ENCODE results near the gene HTRA3.
A peak's percentile ranks its signal among the peaks of the same experiment; 100 is the strongest.

HTRA3 gene

GRCh38 chr4:8303081-8303480 lies 33.5 kb downstream of the HTRA3 start:
- no CpG with 5 or more reads among the region's 4 CpGs for WGBS (ENCODE audit: extremely low coverage, insufficient coverage, low lambda C conversion rate)
- Histone ChIP-seq H3K9ac (ENCODE audit: low read length) (no peak overlapping the region), H4K5ac (ENCODE audit: low read length) (no peak overlapping the region), H3K4me3 (ENCODE audit: low read length) (no peak overlapping the region), H2AK5ac (ENCODE audit: low read length) (no peak overlapping the region), H2BK120ac (ENCODE audit: low read depth, low read length) (no peak overlapping the region), H3K36me3 (ENCODE audit: control insufficient read depth, insufficient read depth, low read length) (no peaks in the 10 kb centered on the region), H3K56ac (ENCODE audit: low read length) (no peak overlapping the region), H3K23ac (ENCODE audit: low read length) (no peak overlapping the region), H3K79me1 (ENCODE audit: low read length) (no peaks in the 10 kb centered on the region), H2BK5ac (ENCODE audit: low read length) (no peak overlapping the region), H4K8ac (ENCODE audit: low read depth, low read length) (no peak overlapping the region), H3K4ac (ENCODE audit: low read depth, low read length) (no peak overlapping the region), H3K18ac (ENCODE audit: low read length) (no peak overlapping the region), H2BK15ac (replicated peaks; ENCODE audit: low read depth) (no peak overlapping the region), H3K27ac (ENCODE audit: low read depth, low read length) (no peak overlapping the region), H3K79me2 (ENCODE audit: control insufficient read depth, insufficient read depth, low read length) (no peaks in the 10 kb centered on the region), H3K4me2 (ENCODE audit: low read length) (no peak overlapping the region), H3K4me1 (ENCODE audit: control insufficient read depth, low read depth, low read length) (no peaks in the 10 kb centered on the region), H3K27me3 (ENCODE audit: insufficient read depth, low read length, poor library complexity) (no peaks in the 10 kb centered on the region)
- no peak for DNase-seq

GRCh38 chr4:8303485-8304281 lies 34.1 kb downstream of the HTRA3 start:
- Histone ChIP-seq H2AK5ac (ENCODE audit: low read length) (no peak overlapping the region), H3K36me3 (ENCODE audit: control insufficient read depth, insufficient read depth, low read length) (no peaks in the 10 kb centered on the region), H3K23ac (ENCODE audit: low read length) (no peak overlapping the region), H3K79me2 (ENCODE audit: control insufficient read depth, insufficient read depth, low read length) (no peaks in the 10 kb centered on the region), H3K56ac (ENCODE audit: low read length) (no peak overlapping the region), H3K4me2 (ENCODE audit: low read length) (no peak overlapping the region), H2BK5ac (ENCODE audit: low read length) (no peak overlapping the region), H4K5ac (ENCODE audit: low read length) (no peak overlapping the region), H3K4me1 (ENCODE audit: control insufficient read depth, low read depth, low read length) (no peaks in the 10 kb centered on the region), H3K18ac (ENCODE audit: low read length) (no peak overlapping the region), H3K4ac (ENCODE audit: low read depth, low read length) (no peak overlapping the region), H2BK15ac (replicated peaks; ENCODE audit: low read depth) (no peak overlapping the region), H3K9ac (ENCODE audit: low read length) (no peak overlapping the region), H3K4me3 (ENCODE audit: low read length) (no peak overlapping the region), H2BK120ac (ENCODE audit: low read depth, low read length) (no peak overlapping the region), H3K79me1 (ENCODE audit: low read length) (no peaks in the 10 kb centered on the region), H4K8ac (ENCODE audit: low read depth, low read length) (no peak overlapping the region), H3K27me3 (ENCODE audit: insufficient read depth, low read length, poor library complexity) (no peaks in the 10 kb centered on the region), H3K27ac (ENCODE audit: low read depth, low read length) (no peak overlapping the region)
- no CpG with 5 or more reads among the region's 13 CpGs for whole genome bisulfite sequencing (ENCODE audit: extremely low coverage, insufficient coverage, low lambda C conversion rate)
- DNase-seq, result peak; percentile 48

- H3K18ac ChIP-seq (ENCODE audit: low read length), result no peak overlapping the region
- H3K4me3 ChIP-seq (ENCODE audit: low read length), result no peak overlapping the region
- H3K9ac ChIP-seq (ENCODE audit: low read length), result no peak overlapping the region
- H2BK5ac ChIP-seq (ENCODE audit: low read length), result no peak overlapping the region
- no peak overlapping the region for H2BK15ac ChIP-seq (replicated peaks; ENCODE audit: low read depth)
- H3K4ac ChIP-seq (ENCODE audit: low read depth, low read length), result no peak overlapping the region
- H3K4me1 ChIP-seq (ENCODE audit: control insufficient read depth, low read depth, low read length), result no peaks in the 10 kb centered on the region
- no peak for DNase-seq
- WGBS (ENCODE audit: extremely low coverage, insufficient coverage, low lambda C conversion rate), result no CpG with 5 or more reads among the region's 14 CpGs
- H2AK5ac ChIP-seq (ENCODE audit: low read length), result no peak overlapping the region
- H3K56ac ChIP-seq (ENCODE audit: low read length), result no peak overlapping the region
- no peak overlapping the region for H4K5ac ChIP-seq (ENCODE audit: low read length)
- no peaks in the 10 kb centered on the region for H3K79me2 ChIP-seq (ENCODE audit: control insufficient read depth, insufficient read depth, low read length)
- no peak overlapping the region for H4K8ac ChIP-seq (ENCODE audit: low read depth, low read length)
- no peak overlapping the region for H3K4me2 ChIP-seq (ENCODE audit: low read length)
- H2BK120ac ChIP-seq (ENCODE audit: low read depth, low read length), result no peak overlapping the region
- H3K27me3 ChIP-seq (ENCODE audit: insufficient read depth, low read length, poor library complexity), result no peaks in the 10 kb centered on the region
- no peak overlapping the region for H3K27ac ChIP-seq (ENCODE audit: low read depth, low read length)
- no peak overlapping the region for H3K23ac ChIP-seq (ENCODE audit: low read length)
- no peaks in the 10 kb centered on the region for H3K36me3 ChIP-seq (ENCODE audit: control insufficient read depth, insufficient read depth, low read length)
- H3K79me1 ChIP-seq (ENCODE audit: low read length), result no peaks in the 10 kb centered on the region
Measured at GRCh38 chr4:8304827-8305695, 35.5 kb downstream of the HTRA3 start.

GRCh38 chr4:8305851-8306471 lies 36.4 kb downstream of the HTRA3 start:
- no peaks in the 10 kb centered on the region for H3K79me1 ChIP-seq (ENCODE audit: low read length)
- H3K56ac ChIP-seq (ENCODE audit: low read length), result no peak overlapping the region
- no peak overlapping the region for H2BK120ac ChIP-seq (ENCODE audit: low read depth, low read length)
- H2BK15ac ChIP-seq (replicated peaks; ENCODE audit: low read depth), result no peak overlapping the region
- no peak overlapping the region for H3K4me2 ChIP-seq (ENCODE audit: low read length)
- H2BK5ac ChIP-seq (ENCODE audit: low read length), result no peak overlapping the region
- no peaks in the 10 kb centered on the region for H3K27me3 ChIP-seq (ENCODE audit: insufficient read depth, low read length, poor library complexity)
- no peaks in the 10 kb centered on the region for H3K4me1 ChIP-seq (ENCODE audit: control insufficient read depth, low read depth, low read length)
- H2AK5ac ChIP-seq (ENCODE audit: low read length), result no peak overlapping the region
- no peak overlapping the region for H3K4me3 ChIP-seq (ENCODE audit: low read length)
- H3K18ac ChIP-seq (ENCODE audit: low read length), result no peak overlapping the region
- no CpG with 5 or more reads among the region's 35 CpGs for WGBS (ENCODE audit: extremely low coverage, insufficient coverage, low lambda C conversion rate)
- no peaks in the 10 kb centered on the region for H3K36me3 ChIP-seq (ENCODE audit: control insufficient read depth, insufficient read depth, low read length)
- H3K27ac ChIP-seq (ENCODE audit: low read depth, low read length), result no peak overlapping the region
- no peak overlapping the region for H4K8ac ChIP-seq (ENCODE audit: low read depth, low read length)
- no peak overlapping the region for H3K23ac ChIP-seq (ENCODE audit: low read length)
- no peak overlapping the region for H4K5ac ChIP-seq (ENCODE audit: low read length)
- H3K9ac ChIP-seq (ENCODE audit: low read length), result no peak overlapping the region
- DNase-seq, result no peak
- H3K4ac ChIP-seq (ENCODE audit: low read depth, low read length), result no peak overlapping the region
- no peaks in the 10 kb centered on the region for H3K79me2 ChIP-seq (ENCODE audit: control insufficient read depth, insufficient read depth, low read length)

GRCh38 chr4:8306511-8307021 lies 37.0 kb downstream of the HTRA3 start:
- Histone ChIP-seq H3K27ac (ENCODE audit: low read depth, low read length) (no peak overlapping the region), H3K36me3 (ENCODE audit: control insufficient read depth, insufficient read depth, low read length) (no peaks in the 10 kb centered on the region), H3K56ac (ENCODE audit: low read length) (no peak overlapping the region), H3K4me3 (ENCODE audit: low read length) (no peak overlapping the region), H3K79me2 (ENCODE audit: control insufficient read depth, insufficient read depth, low read length) (no peaks in the 10 kb centered on the region), H4K8ac (ENCODE audit: low read depth, low read length) (no peak overlapping the region), H4K5ac (ENCODE audit: low read length) (no peak overlapping the region), H3K9ac (ENCODE audit: low read length) (no peak overlapping the region), H3K18ac (ENCODE audit: low read length) (no peak overlapping the region), H3K4me2 (ENCODE audit: low read length) (no peak overlapping the region), H2BK15ac (replicated peaks; ENCODE audit: low read depth) (no peak overlapping the region), H3K4me1 (ENCODE audit: control insufficient read depth, low read depth, low read length) (no peaks in the 10 kb centered on the region), H2BK120ac (ENCODE audit: low read depth, low read length) (no peak overlapping the region), H3K79me1 (ENCODE audit: low read length) (no peaks in the 10 kb centered on the region), H3K23ac (ENCODE audit: low read length) (no peak overlapping the region), H3K4ac (ENCODE audit: low read depth, low read length) (no peak overlapping the region), H2AK5ac (ENCODE audit: low read length) (no peak overlapping the region), H3K27me3 (ENCODE audit: insufficient read depth, low read length, poor library complexity) (no peaks in the 10 kb centered on the region), H2BK5ac (ENCODE audit: low read length) (no peak overlapping the region)
- no CpG with 5 or more reads among the region's 16 CpGs for WGBS (ENCODE audit: extremely low coverage, insufficient coverage, low lambda C conversion rate)
- no peak for DNase-seq

All from mesendoderm (in vitro differentiated cells).